Stimulated activated naive CD8-positive, alpha-beta T cell treated with anti-CD3 and anti-CD28 coated beads, Interleukin-15, Interleukin-2, amounts not matched to agents 100 U/mL and 50 U/mL, for 24 hours (primary cell): ENCODE data around the gene DENND2D.

Experiments
- ATAC-seq: fragments of 150-1000 bp; cut with Tn5 transposase; one replicate; pipeline ENCODE4 v1.10.0; 2021
- DNase-seq: peaks from one replicate; pipeline ENCODE4 v3.0.0; 2021

Gene DENND2D

DNA sequence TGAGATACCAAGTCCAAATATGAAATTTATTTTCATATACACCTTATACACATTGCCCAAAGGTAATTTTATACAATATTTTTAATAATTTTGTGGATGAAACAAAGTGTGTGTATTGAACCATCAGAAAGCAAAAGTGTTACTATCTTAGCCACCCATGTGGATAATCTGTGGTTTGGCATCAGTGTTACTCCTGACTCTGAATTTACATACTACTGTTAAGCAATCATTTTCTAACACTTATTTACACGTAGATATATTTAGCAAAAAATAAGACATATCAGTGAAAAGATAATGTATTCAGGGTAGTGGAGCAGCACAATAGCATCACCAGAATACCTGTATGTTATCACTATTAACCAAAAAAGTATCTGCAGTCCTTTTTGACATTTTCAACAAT lies 23.8 kb downstream of the DENND2D start:
- ATAC-seq: no peak
- DNase-seq: no peak

DNA sequence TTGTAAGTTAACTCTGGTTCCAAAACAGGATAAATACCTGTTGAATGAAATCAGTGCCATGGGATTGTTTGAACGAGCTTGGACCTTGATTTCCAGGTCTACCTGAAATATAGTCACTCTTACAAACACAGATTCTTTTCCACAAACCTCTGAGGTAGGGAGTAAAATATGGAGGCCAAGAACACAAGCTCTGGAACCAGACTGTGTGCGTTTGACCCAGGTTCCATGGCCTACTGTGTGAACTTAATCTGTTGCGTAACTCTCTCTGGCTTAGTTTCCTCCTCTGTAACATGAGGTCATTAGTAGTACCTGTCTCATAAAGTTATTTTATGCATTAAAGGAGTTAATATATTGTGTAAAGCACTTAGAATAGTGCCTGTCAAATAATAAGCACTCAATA lies 25.1 kb downstream of the DENND2D start:
- ATAC-seq (no peak), DNase-seq (no peak)

- ATAC-seq (no peak), DNase-seq (no peak)
These were observed 26.4 kb downstream of the DENND2D start for GRCh38 chr1:111174070-111174469.

DNA sequence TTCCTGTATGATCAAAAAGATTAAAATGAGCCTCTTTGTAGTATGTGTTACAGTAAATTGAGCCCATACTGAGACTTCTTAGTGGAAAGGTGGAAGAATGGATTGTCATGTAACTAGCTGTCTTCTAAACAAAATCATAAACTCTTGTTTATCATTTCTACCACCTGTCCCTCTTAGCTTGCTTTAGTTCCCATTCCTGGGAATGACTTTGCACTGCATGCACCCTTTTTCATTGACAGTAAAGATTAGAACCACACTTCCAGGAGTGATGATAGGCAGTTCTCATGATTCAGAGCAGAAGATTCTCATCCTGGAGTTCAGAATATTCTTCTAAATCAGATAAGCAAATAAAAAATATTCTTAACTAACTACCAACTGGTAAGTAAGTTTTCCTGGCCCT lies 28.0 kb downstream of the DENND2D start:
- no peak for ATAC-seq

DNA sequence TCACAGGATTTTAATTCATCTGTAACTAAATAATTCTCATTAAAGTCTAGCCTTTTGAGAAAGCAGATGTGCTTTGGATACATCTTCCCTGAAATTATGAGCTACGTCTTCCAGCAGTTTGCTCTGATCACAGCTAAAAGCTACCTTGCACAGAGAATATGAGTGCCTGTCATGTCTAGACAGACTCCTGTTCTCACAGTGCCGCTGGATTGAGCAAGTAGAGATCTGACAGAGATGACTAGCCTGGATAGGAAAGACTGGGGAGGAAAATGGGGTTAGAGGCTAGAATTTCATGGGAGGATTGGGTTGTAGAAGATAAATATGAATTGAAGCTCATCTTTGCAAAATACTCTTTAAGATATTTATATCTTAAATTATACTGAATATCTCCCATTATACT lies 36.3 kb downstream of the DENND2D start:
- ATAC-seq (no peak), DNase-seq (no peak)

More for the DNA sequence above, 28.0 kb downstream of the DENND2D start:
- no peak for DNase-seq

DNA sequence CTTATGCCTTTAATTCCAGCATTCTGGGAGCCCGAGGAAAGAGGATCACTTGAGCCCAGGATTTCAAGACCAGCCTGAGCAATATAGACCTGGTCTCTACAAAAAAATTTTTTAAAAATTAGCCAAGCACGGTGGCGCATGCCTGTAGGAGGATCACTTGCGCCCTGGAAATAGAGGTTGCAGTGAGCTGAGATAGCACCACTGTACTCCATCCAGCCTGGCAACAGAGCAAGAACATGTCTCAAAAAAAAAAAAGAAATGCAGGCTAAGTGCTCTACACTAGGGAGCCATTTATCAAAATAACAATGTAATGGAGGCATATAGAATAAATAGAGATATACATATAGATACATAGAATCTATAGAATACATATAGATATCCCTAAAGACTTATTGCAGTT lies 37.1 kb downstream of the DENND2D start:
- DNase-seq (no peak), ATAC-seq (no peak)

- ATAC-seq (no peak), DNase-seq (no peak)
These were observed 38.0 kb downstream of the DENND2D start for GRCh38 chr1:111162488-111162880.

DNA sequence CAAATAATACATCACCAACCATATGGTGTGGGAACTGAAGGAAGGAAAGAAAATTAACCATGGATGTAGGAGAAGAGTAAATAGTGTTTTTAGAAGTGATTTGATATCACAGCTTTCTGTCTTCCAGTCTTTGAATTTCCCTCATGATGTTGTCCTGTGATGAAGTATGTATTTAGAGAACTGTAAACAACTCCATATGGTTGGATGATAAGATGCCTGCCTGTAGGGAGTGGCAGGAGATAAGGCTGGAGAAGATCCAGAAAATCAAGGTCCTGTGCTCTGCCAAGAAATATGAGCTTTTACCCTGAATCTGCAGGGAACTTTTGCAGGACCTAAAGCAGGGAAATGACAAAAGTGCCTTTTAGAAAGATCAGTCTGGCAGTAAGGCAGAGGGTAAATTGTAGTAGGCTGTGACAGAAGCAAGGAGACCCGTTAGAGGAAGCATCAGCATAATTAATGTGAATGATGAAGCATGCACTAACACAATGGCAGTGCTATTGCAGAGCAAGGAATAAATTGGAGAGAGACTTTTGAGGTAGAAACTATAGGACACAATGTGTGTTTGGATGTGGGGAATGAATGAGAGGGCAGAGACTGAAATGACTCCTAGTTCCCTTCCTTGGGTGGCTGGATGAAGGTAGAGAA lies 38.5 kb downstream of the DENND2D start:
- ATAC-seq (no peak), DNase-seq (no peak)

DNA sequence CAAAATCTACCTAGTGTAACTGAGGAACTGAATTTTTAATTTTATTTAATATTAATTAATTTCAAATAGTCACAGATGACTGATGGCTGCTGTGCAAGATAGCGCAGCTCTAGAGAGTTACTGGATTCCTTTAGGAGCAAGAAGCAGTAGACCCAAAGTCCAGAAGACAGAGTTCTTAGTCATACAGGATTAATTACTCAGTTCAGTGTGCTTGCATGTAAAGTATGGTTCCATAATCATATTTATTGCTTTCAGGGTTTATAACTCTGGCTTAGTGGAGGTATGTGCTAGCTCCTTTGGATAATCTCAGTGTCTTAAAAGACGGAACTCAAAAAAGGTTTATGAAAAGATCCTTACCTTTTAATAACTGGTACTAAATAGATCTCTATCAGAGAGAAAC lies 43.0 kb downstream of the DENND2D start:
- no peak for ATAC-seq
- no peak for DNase-seq

GRCh38 chr1:111154021-111154999 lies 46.1 kb downstream of the DENND2D start:
- ATAC-seq: no peak
- DNase-seq: no peak

- ATAC-seq (no peak), DNase-seq (no peak)
These were observed 48.6 kb downstream of the DENND2D start for GRCh38 chr1:111151838-111152237.

GRCh38 chr1:111148376-111148881 lies 52.0 kb downstream of the DENND2D start:
- ATAC-seq: no peak
- DNase-seq: no peak

DNA sequence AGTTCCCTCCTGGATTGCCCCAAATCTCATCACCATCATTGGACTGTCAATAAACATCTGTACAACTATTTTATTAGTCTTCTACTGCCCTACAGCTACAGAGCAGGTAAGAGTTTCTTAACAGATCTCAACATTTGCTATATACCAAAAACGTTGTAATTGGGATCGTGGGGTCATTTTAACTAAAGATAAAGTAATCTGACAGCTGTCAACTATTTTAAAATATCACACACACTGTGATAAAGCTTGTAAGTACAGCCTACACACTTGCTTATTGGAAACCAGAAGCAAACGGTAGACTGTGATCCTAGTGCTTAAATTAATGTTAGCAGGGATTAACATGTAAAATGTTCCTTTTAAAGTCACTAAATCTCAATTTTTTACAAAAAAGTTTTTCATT lies 52.5 kb downstream of the DENND2D start:
- DNase-seq (no peak), ATAC-seq (no peak)

DNA sequence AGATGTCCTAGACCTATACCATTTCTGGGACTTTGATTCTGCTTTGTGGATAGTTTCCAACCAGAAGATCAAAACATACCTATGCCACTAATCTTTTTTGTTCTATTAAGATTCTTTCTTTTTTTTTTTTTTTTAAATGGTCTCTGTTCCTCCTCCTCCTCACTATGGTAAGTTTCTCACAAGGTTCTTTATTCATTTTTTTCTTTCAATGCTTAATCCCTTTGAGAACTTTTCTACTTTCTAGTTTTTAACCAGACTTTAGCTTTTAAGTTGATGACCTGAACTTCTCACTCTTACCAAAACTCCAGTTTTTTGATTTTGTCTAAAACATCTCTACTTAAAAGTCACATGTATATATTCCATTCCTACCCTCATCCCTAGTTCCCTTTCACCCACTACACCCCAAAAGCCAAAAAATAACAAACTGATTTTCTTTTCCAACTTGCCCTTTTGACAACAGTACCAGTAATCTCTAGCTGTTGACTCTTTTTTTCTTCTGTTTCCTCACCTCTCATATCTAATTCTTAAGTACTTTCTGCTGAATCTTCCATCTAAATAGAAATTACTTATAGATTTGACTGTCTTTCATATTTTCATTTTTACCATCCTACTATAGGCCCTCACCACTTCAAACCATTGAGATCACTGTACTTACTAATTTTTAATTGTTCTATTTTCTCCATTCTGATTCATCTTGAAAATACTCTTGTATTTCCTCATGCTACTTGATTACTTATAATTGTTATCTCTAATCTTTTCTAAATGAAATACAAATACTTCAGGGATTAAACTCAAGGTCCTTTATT lies 54.3 kb downstream of the DENND2D start:
- DNase-seq (no peak), ATAC-seq (no peak)

DNA sequence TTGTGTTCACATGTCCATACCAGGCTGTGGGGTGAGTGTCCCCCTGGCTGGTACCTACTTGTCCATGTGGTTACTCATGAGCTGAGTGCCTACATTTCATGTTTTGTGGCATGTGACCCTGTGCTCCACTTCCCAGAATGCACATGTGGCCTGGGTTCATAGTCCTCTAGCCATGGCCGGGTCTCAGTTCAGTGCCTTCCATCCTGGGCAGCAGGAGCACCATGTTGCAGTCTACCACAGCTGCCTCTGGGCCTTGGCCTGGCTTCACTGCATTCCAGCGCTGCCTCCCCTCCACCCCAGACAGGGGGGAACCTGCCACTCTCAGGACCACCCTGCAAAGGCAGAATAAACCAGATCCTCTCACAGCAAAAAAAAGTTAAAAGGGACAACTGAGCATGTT lies 54.9 kb downstream of the DENND2D start:
- no peak for DNase-seq

GRCh38 chr1:111142356-111142975 lies 58.0 kb downstream of the DENND2D start:
- ATAC-seq: no peak
- no peak for DNase-seq

More for the DNA sequence above, 54.9 kb downstream of the DENND2D start:
- ATAC-seq: no peak

DNA sequence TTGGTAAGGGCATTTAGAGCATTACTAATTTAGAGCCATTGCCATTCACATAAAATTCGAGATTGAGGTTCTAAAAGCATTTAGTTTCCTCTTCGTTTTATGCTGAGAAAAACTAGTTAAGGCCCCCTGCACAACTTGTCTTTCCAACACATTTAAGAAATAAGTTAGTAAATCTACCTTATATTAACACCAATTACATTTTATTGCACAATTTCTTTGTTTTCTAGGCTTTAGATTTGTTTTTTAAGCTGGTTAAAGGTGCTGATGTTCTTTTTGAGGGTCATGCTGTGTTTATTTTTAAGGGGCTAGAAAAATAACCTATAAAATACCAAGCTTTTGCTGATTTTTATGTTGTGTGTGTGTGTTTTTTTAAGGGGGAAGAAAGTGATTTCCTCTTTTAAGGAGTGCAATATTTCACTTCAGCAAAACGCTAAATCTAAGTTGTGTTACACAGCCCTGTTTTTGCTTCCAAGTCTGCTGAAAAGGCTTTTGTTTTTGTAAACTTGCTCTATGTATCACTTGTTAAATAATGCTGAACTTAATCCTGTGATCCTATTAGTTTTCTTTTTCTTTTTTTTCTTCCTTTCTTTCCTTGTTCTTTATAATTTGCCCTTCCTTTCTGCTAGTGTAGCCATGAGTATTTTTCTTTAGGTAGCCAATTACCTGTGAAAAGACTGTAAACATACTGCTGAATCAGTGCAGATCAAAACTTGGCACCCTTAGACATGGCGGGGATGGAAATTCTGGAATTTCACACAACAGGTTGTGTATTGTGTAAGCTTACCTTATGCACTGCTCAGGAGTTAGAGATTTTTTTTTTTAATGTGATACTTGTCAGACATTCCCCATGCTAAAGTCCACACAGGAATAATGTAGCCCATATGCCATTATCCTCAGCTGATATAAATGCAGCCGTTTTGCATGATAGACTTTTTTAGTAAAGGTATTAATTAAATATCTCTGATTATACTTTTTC lies 58.9 kb downstream of the DENND2D start:
- DNase-seq: no peak

DNA sequence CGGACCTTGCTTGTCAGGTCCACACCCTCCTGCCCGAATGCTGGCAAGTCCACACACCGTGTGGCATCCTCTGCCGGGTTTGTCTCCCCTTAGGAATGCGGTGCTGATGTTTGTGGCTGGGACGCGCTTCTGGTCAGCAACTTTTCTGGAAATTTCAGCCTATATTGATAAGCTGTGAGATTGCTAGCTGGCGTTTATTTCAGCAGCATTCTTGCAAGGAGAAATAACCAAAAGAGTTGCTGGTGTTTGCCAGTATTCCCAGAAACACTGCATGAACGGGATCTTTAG lies 59.8 kb downstream of the DENND2D start:
- ATAC-seq (no peak), DNase-seq (no peak)

More for the DNA sequence above, 58.9 kb downstream of the DENND2D start:
- no peak for ATAC-seq

DNA sequence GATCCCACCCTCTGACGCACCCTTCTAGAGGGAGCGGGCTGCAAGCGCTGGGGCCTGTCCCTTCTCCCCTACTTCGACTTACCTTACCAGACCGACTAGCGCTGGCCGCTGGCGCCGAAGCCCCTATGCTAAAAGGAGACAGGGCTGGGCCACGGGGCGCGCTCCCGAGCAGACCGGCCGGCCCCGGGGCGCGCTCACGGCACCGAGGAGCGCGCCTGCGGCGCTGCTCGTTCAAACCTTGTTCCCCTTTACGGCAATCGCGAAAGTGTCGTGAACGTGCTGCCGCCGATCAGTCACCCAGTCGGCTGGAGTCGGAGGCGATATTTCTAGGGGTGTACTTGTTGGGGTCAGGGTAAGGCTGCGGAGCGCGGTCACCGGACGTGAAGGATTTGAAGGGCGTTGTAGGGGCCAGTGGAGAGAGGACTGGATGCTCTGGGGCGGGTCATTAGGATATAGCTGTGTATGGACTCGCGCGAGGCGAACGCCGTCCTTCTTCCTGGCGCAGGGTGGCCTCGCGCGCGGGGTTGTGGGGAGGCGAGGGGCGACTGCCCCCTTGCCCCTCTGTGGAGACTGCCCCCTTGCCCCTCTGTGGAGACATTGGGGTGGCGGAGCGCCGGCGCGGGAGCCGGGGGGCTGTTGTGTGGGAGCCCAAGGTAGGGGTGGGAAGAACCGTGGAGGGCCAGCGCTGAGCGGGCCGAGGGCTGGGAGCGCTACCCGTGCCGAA lies 60.3 kb downstream of the DENND2D start, which contains the start of the genes CEPT1 and DRAM2:
Gene CEPT1, plus strand, starts transcription at position 268 of the 724 bp plus-strand sequence. CDS start 7,492 bp downstream, outside the sequence.
Gene DRAM2, minus strand, starts transcription at position 138 of the 724 bp plus-strand sequence. CDS start 8,539 bp downstream, outside the sequence.
- ATAC-seq (peak; percentile 91), DNase-seq (peak; percentile 95)
